GM19035 (cell line): ENCODE data around the gene LYSMD3.

Experiments
- ATAC-seq: cut with Tn5 transposase; IDR thresholded peaks from one replicate; pipeline ENCODE4 v1.9.1; 2021; ENCODE audit not compliant: unreplicated experiment

Gene LYSMD3

GRCh38 chr5:90483206-90483605 is 46.2 kb downstream of the LYSMD3 start:
- no peak for ATAC-seq

GRCh38 chr5:90480699-90481098 is 48.7 kb downstream of the LYSMD3 start:
- no peak for ATAC-seq

DNA sequence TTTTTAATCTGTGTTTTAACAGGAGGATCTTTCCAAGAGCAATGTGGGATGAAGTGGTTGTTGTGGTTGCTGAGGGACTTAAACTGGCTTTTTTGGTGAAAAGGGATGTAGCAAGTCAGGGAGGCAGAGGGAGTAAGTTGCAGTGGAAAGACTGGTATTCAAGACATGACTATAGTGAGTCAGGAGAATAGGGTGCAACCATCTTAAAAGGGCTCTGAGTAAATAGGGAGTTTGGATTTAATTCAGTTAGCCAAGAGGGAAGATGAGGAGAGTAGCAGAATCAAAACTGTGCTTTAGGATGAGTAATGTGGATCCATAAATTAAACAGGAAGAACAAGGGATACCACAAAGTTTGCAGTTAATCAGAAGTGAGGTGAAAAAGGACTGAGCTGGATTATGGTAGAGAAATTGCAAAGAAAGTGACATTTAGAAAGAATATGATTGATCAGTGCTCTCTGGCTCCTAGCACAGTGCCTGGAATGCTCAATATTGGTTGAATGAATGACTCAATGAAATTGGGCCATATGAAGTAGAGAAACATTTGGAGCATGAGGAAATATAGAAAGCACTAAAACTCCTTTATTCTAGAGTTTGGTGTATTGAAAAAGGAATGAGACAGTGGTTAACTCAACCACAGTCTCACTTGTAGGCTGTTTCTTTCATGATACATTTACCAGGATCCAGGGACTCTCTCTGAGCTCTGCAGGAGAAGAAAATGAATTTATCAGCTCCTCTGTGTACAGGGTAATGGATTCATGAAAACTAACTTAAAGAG is 49.6 kb downstream of the LYSMD3 start:
- no peak for ATAC-seq

DNA sequence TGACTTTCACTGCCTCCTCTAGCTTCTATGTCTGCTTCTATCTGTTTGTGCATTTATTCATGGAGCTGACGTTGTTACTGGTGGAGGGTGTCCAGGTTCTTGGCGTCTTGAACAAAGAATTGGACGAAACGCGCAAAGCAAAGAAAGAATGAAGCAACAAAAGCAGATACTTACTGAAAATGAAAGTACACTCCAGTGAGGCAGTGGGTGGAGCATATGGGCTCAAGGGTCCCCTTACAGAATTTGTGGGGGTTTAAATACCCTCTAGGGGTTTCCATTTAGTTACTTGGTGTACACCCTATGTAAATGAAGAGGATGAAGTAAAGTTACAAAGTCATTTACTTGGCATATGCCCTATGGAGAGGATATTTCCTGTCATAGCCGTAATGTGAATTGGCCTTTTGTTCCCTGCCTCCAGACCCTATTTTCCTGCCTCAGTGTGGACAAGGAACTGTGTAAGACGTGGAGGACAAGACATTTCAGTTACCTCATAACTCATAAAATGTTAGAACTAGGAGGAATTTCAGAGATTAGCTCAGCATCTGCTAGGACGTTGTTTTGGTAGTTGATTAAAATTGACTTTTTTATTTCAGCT is 51.7 kb downstream of the LYSMD3 start:
- ATAC-seq = no peak

- ATAC-seq = no peak
Measured at GRCh38 chr5:90477073-90477472, 52.3 kb downstream of the LYSMD3 start.

DNA sequence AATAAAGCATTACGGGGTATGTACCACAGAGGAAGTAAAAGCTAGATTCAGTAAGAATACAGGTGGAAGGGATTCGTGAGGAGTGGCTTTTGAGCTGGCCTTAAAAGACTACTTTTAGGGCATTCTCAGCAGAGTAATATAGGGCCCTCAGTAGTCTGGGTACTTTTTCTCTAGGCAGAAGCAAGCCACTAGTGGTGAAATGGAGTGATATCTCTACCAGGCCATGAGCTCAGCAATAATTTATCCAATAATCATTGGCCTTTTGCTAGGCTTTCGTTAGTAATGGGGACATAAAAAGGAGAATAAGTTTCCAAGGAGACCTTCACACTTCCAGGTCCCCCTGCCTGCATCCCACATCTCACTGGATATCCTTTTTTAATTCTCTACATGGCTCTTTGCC is 53.0 kb downstream of the LYSMD3 start:
- no peak for ATAC-seq

GRCh38 chr5:90475436-90475980 is 53.9 kb downstream of the LYSMD3 start:
- no peak for ATAC-seq

DNA sequence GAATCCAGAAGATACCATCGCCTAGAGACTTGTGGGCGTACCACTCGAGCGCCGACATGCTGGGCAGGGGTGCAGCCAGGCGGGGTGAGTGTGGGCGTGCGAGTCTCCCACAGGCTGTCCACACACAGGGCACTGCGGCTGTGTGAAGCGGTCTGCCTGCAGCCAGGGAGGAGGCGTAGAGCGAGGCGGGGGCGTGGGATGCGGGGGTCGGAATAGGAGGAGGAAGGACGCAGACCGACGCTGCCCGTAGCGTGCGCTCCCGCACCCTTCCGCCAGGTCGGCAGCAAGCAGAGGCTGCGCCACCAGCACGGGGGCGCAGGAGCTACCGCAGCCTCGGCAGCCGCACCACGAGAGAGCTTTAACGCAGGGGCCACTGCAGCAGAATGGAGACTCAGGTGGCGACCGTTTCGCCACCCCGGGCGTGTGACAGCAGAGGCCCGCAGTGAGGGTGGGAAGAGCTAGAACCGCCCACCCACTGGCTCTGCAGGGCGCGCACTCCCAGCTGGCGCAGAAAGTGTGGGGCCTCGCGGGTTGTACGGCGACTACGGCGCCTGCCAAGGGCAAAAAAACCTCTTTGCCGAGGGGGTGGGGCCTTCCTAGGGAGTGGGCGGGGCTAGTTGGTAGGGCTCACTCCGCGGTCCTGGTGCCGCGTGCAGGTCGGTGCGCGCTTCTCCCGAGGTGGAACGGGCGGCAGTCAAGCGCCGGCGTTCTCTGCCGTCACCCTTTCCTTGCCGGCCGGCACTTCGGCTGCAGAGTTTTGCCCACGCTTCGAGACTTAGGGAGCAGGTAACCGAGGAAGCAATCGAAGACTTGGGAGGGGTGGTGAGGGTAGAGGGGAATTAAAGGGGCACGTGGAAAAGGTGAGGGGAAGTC is 54.9 kb downstream of the LYSMD3 start, which contains the start of the genes MBLAC2 and POLR3G:
Gene MBLAC2 (minus strand): TSS at position 537 of the 873 bp plus-strand sequence. CDS start 479 bp downstream, at position 58.
Gene POLR3G (plus strand): TSS at position 630 of the 873 bp plus-strand sequence. CDS start 10,704 bp downstream, outside the sequence.
- peak; percentile 86 for ATAC-seq

GRCh38 chr5:90473396-90474234 is 55.8 kb downstream of the LYSMD3 start:
- peak; percentile 24 for ATAC-seq

- ATAC-seq = no peak
Measured at GRCh38 chr5:90472783-90473395, 56.5 kb downstream of the LYSMD3 start.
